Measurements from ENCODE around the gene NOX4. TPM values are rescaled to one million over a fixed set of nuclear protein-coding genes. Genes with fewer than 3 reads are reported as not detected.

NOX4 gene
- total RNA-seq, 1 experiment from 2014 or later = 0.69 TPM

DNA sequence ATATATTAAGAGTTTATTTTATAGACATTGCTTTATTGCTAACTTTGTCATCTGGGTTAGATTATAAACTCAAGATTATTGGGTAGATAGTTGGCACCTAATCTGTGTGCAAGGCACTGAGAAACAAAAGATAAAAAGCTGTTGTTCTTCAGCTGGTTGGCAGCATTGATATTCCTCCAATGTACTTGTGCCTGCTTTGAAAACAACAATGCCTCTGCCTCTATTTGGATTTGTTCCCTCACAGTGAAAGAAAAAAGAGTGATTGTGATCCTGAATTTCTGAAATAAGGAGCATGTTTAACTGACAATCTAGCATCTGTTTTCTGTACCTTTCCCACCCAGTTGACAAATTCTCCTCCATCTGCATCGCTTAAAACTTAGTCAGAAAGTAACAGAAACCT lies 215.2 kb downstream of the NOX4 start:
- Histone ChIP-seq H3K36me3 (replicated peaks; ENCODE audit: control insufficient read depth, insufficient read depth, low read length) (no peaks in the 10 kb centered on the region), H3K4me3 (ENCODE audit: insufficient read depth, low read depth, low read length) (no peak overlapping the region), H3K27me3 (ENCODE audit: control insufficient read depth, insufficient read depth, low read length) (no peaks in the 10 kb centered on the region)
- no peak for DNase-seq

Other genes starting within 250 kb of the NOX4 start
- not detected in 2 replicates for gene TRIM77, start 218.9 kb upstream of the NOX4 start, total RNA-seq (2014; rRNA removed; shearing (Covaris generic))

Measured in H7 (cell line).